Measurements from ENCODE around the gene OSBPL8.

OSBPL8 gene

DNA sequence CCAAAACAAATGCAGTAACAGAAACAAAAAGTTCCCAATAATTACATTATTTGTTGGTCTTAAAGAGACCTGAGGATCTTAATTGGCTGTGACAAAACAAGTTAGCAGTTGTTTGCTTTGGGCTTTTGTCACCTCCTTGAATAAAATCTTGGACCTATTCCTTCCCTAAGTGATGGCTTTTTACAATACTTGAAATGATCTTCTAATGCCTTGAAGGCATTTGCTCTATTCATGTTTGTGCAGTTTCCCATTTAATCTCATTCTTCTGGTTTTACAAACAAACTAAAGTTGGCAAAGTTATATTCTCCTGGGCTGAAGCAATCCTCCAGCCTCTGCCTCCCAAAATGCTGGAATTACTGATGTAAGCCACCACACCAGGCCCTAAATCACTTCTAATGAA, 98.8 kb downstream of the OSBPL8 start:
- DNase-seq, result no peak

DNA sequence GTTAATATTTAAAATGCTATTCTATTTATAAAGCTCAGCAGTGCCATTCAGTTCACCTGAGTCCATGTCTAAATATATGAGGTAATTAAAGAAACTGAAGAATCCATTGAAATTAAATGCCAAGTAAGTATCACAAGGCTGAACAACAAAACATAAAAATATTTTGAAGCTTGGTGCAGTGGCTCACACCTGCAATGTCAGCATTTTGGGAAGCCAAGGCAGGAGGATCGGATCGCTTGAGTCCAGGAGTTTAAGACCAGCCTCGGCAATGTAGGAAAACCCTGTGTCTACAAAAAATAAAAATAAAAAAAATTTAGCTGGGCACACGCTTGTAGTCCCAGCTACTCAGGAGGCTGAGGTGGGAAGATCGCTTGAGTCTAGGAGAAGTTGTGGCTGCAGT, 101.8 kb downstream of the OSBPL8 start:
- DNase-seq, result no peak

DNA sequence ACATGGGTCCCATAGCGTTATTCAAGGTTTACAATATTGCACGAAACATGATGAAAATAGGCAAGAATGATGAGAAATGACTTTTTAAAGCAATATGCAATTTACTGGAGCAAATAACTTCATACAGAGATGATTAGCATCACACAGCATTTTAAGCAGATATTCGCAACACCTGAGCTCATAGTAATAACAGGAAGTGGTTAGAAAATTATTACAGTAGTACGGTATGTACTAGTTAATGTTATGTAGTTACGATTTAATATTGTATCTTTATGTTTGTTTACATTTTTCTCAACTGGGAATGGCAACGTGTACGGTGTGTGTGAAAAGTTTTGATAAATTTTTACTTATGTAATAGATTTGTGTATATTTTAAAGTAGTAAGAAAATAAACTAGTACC, 102.6 kb downstream of the OSBPL8 start:
- DNase-seq, result no peak

DNA sequence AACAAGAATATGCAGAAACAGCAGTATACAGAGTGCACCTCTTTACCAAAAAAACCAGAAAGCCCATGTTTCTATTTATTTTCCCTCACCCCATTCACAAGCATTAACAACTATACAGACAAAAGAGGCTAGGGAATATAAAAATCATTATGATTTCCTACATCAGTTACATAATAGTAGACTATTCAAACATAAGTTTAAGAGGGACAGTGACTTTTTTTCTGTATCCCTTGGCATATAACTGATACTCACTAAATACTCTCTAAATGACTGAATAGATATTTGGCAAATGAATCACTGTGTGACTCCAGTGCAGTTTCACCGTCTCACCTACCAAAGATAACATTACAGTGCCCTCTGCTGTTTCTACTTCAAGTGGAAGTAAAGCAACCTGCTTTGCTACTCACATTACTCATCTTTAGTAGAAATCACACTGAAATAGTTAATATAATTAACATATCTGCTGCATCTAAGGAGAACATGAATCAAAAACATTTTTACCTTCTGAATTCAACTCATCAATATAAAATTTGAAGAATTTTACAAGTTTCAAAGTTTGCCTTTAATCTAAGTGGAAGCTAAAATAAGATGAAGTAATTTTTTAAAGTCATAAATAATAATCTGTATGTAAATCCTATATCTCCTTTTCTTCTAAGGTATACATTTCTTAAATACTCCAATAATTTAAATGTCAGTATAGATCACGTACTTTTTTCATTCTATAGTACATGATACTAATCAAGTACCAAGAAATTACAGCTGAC, 103.8 kb downstream of the OSBPL8 start:
- peak; percentile 5 to 58 for DNase-seq

DNA sequence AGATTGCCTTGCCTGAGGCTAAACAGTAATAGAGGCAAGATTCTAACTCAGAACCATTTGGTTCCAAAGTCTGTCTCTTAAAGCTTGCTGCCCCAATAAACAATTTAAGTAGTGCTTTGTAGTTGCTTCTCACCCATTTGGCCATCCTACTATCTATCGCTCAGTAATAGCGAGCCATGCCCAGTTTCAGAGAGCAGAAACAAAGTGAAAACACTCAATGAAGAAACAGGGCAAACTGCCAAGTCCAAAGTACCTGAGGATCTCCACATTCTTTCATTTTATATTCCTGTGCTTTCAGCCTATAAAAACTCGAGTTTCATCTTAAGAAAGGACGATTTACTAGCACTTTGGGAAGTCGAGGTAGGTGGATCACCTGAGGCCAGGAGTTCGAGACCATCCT, 108.0 kb downstream of the OSBPL8 start:
- no peak for DNase-seq

DNA sequence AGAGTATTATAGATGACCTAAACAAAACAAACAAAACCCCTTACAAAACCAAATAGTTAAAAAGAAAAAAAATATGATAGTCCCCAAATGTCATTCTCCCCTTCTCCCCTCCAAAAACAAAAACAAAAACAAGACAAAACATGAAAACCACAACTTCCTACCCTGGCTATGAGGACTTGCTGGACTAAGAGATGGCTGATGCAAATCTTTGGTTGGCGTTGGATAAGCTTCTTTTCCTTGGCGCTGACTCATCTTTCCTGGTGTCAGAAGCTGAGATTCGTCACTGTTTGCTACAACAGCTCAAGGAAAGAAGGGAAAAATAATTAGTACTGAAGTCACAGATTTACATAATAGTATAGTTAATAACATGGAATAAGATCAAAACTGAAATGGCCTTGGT, 108.9 kb downstream of the OSBPL8 start:
- DNase-seq, result no peak

DNA sequence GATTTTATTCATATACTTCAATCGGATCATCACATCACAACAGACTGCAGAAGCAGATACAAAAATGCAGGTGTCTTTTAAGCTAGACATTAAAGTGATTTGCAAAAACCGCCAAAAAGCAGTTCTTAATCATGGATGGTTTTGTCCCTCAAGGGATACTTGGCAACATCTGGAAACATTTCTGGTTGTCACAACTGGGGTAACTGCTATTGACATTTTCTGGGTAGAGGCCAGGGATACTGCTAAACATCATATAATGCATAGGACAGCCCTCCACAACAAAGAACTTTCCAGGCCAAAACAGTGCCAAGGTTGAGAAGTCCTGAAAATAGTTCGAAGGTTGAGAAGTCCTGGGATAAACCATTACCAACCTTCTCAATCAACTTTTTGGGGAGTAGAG, 109.6 kb downstream of the OSBPL8 start:
- DNase-seq, result no peak

DNA sequence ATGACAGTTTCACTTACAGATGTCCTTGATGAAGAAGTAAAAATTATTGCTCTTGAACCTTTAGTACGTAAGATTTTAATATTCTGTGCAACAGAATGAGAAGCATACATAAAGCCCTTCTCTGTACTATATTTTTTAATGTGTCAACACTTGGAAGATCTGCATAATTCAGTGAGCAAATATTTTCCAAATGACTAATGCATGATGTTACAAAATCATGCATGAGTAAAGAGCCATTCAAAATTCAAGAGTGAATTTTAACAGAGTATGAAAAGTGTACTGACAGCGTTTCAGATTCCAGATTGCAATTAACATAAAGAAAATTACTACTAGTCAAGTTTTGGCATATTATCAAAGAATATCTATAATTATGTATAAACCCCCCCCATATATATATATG, 110.0 kb downstream of the OSBPL8 start:
- no peak for DNase-seq

DNA sequence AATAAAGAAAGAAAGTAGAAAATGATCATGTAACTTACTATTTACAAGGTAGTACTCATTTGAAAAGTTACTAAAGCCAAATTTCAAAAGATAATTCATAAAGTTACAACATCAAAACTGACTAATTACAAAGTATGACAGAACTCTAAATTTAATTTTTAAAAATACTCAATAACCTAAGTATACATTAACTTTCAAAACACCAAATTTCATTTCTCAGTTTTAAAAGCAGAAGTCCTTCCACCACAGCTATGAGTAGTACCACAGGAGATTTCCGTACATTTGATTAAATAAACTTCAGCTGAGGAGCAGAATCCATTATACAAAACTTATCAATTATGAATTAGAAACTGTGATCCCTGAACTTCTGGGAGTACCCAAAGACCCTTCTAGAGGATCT, 110.6 kb downstream of the OSBPL8 start:
- no peak for DNase-seq

DNA sequence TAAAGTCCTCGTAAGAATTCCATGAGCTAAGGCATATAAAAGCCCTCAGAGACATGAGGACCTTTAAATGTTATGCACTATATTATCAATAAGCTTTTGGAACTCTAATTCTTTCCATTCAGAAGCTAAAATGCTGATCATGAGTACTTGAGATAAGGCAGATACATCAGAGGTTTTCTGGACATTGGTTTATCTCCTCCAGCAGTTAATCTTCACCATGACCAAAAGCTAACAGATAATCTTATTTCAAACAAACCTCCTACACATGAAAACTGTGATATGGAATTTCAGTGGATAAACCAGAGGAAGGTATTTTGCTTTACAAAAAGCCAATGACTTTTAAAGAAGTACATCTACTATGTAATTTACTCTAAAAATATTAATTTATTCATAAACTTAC, 113.5 kb downstream of the OSBPL8 start:
- DNase-seq, result no peak

DNA sequence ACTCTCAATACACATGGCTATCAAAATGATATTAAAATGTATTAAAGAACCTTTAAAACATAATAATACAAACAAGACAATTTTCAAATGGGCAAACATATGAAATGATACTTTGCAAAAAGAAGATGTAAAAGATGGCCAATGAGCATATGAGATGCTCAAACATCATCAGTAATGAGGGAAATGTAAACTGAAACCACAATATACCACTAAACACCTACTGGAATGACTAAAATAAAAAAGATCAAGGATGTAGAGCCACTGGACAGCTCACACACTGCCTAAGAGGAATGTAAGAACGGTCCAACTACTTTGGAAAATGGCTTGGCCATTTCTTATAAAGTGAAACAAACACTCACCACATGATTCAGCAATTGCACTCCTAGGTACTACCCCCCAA, 114.1 kb downstream of the OSBPL8 start:
- no peak for DNase-seq

DNA sequence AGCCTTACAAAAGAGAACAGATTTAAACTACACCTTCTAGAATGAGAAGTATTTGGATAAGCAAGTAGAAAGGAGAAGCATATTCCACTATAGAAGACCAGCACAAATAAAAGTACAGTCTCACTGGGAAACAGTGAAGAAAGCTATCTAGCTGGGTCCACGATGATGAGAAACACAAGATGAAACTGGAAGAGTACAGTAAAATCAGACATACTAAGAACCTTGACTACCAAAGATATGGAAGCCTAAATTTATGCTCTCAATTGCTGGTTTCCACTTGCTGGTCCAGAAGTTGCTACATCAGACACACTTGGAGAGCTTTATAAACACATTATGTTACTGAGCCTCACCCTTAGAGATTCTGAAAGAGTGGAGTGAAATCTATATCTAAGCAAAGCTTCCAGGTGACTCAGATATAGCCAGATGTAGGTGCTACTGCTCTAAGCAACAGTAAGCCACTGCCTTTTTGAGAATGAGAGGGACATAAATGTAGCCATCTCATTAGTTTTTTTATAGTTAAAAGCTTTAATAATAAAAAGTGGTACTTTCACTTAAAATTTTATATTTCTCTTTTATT, 115.1 kb downstream of the OSBPL8 start:
- no peak for DNase-seq

DNA sequence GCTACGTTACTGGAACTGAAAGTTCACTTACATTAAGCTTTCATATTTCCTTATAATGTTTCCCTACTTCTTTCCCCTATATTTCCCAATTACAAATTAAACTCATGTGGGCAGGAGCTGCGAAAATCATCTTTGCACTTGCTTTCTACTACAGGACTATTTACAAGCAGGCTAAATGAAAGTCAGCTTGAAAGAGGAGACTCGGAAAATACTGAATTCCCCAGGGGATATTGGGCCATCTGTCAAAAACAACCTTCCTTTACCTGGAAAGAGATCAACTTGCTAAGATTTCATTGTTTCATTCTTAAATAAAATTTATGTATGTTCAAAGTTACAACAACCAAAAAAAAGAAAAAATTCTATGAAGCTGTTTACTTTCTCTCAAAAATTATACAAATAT, 118.6 kb downstream of the OSBPL8 start:
- DNase-seq, result peak; percentile 55 to 79

DNA sequence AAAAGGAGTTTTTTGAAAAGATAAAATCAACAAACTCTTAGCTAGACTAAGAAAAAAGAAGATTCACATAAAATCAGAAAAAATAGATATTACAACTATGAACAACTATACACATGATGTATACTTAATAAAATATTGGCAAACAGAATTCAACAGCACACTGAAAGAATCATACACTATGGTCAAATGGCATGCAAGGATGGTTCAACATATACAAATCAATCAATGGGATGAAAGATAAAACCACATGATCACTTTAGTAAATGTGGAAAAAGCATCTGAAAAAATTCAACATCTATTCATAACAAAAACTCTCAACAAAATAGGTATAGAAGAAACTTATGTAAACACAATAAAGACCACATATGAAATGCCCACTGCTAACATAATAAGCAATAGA, 126.8 kb downstream of the OSBPL8 start:
- DNase-seq, result no peak

DNA sequence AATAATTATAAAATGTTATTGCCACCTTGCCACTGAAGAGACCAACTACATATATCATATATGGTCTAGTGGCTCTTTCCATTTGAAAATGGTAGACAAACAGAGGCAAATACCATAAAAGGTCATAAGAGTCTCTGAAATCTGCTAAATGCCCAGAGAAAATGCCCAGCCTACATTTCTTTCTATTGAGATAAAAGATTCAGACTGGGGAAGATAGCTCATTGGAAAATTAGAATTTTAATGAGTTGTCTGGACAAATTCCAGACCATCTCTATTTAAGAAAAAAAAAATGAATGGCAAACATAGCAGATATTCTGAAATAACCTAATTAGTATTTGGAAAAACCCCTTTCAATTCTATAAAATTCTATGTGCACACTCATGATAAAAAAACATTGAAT, 131.5 kb downstream of the OSBPL8 start:
- DNase-seq, result no peak

DNA sequence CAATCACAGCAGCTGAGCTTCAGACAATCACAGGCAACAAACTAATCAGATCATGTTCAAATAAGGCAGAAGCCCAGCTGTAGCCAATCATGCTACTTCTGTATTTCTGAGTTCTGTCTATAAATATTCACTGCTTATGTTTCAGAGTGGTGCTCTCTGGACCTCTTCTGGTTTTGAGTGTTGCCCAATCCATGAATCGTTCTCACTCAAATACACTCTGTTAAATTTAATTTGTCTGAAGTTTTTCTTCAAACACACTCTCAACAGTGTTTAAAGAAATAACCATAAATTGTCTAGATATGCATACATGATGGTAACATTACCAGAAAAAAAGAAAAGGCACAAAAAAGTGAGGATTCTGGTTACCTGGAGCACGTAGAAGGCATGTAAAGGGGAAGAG, 133.4 kb downstream of the OSBPL8 start:
- no peak for DNase-seq

DNA sequence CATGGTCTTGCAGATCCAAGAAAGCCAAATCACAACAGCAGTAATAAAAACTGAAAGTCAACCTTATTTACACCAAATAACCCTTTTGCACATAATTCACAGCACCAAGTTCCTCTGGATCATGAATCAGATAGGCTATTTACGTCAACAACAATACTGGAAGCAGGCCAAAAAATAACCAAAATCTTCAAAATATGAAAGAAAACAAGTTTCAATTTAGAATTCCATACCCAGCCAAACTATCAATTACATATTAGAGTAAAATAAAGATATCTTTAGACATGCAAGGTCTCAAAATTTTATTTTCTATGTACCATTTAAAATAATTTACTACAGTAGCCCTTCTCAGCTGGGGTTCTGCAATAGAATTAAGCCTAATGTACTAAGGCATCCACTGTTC, 134.6 kb downstream of the OSBPL8 start:
- no peak for DNase-seq

DNA sequence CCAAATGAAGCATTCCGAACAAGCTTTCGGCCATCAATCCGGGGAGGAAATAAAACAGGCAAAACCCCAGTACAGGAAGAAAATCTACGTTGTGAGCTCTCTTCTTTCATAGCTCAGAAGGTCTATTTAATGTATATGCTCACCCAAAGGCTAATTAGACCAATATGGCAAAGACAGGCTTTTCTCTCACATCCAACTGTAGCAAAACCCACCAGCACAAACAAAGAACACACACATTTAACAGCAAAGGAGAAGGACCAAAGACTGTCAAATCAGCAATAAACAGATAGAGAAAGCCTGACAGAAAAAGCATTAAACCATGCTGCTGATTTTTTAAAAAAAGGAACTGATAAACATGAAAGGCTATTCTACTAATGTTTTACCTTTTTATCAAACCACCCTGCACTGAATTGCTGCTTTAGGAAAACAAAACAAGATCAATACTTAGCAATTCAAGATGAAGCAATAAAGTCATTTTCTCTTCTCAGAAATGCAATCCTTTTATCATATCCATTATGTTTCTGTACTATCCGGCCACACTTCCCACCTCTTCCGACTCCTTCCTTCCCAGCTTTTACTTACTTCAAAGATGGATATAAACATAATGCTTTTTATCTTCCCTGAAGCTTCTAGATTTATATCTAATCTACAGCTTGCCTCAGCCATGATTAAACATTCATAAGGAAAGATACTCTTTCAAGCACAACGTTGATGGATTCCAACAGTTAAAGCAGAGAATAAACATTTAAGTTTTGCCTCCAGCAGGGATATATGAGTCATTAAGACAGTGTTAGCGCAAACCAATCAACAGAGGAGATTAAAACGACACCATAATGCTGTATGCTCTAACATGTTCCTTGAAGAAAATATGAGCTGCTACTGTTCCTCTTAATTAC, 136.8 kb downstream of the OSBPL8 start:
- no peak for DNase-seq

DNA sequence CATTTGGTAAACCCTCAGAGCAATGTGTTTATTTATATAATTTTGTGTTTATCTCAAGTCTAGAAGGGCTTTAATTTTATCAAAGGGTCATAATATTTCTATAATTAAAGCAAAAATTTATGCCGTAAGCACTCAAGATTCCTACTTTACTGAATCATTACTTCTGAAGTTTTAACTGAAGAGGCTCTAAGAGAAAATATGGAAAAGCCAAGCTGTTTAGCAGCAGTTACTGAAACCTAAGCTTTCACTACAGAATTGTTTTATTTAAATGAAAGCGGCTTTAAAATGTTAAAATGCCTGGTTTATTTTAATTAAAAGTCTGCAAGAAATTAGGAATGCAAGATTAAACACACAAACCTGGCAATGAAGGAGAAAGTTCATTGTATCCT, 137.4 kb downstream of the OSBPL8 start:
- DNase-seq, result no peak

DNA sequence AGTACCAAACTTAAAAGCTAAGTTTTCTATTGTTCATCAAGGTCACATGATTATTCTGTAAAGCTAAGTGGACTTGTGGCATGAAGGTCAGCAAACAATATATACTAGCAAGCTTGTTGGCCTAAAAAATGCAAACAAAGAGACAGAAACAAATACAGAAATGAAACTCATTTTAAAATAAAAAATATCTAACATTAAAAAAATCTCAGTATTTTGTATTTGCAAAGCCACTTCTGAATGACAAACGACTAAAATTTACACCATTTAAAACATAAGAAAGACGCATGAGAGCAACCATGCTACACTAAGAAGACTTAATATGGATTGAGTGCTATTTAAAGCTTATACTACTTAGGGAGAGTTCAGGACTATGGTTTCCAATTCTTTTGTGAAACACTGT, 138.5 kb downstream of the OSBPL8 start:
- no peak for DNase-seq

DNA sequence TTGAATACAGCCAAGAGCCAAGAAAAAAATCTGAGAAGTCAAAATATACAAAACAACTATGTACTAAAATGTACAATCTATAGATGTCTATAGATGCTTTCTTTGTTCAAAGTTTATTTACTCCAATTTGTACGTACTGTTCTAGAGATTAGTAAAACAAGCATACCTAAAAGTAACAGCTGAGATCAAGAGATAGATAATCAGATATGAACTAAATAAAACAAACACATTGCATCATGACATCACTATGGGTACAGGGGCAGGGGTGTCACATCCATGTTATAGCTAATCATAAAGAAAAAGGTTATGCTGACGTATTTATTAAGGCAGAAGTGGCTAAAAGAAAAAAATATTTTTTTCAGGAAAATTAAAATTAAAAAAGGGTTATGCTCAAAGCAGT, 139.3 kb downstream of the OSBPL8 start:
- no peak for DNase-seq

DNA sequence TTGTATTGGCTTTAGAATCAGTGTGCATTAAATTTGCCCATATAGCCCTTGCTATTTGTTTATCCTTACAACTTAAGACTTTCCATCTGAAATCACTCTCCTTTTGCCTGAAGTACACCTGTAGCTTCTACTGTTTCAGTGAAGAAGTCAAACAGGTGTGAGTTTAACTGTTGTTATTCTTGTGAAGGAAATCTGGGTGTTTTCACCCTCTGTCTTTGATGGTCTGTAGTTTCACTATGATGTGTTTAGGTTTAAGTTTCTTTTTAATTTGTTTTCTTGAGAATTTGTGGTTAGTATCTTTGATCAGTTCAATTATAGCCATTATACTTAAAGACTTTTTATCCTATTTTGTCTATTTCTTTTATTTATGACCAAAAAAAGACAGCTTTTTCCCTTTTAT, 142.5 kb downstream of the OSBPL8 start:
- no peak for DNase-seq

DNA sequence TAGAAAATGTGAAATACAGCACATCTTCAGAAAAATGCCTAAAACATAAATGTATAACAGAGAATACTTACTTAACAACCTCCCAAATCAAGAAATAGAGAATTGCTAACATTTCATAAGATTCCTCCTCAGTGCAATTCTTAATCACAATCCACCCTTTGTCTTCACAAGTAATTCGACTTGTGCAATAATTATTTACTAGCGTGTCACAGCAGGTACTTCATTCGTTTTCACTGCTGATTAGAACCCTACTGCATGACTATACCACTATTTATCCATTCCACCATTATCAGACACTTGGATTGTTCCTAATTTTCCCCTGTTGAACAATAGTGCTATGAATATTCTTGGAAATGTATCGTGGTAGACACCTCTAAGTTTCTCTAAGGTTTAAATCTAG, 146.4 kb downstream of the OSBPL8 start:
- DNase-seq, result no peak

DNA sequence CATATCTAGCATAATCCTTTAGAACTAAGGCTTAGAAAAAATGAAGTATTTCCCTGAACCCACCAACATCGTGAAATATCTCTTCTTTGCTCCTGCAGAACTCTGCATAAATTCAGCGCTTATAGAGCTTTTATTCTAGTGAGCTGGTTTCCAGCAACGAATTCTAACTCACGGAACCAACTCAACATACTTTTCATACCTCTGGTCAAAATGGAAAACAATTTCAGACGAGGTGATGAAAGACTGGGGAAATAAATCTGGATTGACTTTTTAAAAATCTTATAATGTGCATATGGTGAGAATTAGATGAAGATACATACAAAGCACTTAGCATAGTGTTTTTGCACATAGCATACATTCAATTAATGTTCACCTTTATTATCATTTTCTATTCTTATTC, 148.8 kb downstream of the OSBPL8 start:
- DNase-seq, result no peak

Data from NCI-H524 (cell line).